Measurements from ENCODE around the gene TMEM204. TPM values are rescaled to one million over a fixed set of nuclear protein-coding genes. Genes with fewer than 3 reads are reported as not detected.

The TMEM204 gene
- total RNA-seq (10 to 100 TPM; 38.1 to 52.1 TPM), polyA plus RNA-seq (10 to 100 TPM; 34.7 to 74.5 TPM)
- long read RNA-seq, donor 1, transcript TMEM204-202 (3 exons, 1,938 nt), result major isoform, 621 of 642 reads
- long read RNA-seq, donor 1, partial matches to known transcripts, result 1 of 642 reads
- long read RNA-seq, donor 1, other reads (novel, unspliced or antisense), result 20 of 642 reads
- long read RNA-seq, donor 2, transcript TMEM204-202 (3 exons, 1,938 nt), result major isoform, 59 of 78 reads
- long read RNA-seq, donor 2, partial matches to known transcripts, result 5 of 78 reads
- long read RNA-seq, donor 2, other reads (novel, unspliced or antisense), result 14 of 78 reads

DNA sequence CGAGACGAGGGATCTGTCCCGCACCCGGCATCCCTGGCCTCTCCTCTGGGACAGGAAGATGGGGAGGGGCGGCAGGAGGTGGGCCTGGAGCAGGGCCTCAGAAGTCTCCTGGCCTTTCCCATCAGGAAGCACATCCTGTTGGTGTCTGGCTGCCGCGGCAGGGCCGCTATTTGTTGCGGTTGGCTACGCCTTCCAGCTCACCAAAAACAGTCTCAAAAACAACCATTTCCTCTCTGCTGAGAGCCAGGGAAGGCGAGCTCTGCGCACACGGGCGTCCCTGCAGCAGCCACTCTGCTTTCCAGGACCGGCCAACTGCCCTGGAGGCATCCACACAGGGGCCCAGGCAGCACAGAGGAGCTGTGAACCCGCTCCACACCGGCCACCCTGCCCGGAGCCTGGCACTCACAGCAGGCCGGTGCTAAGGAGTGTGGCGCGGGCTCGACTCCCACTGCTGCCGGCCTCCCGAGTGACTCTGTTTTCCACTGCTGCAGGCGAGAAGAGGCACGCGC lies at the start of gene TMEM204:
Gene TMEM204, plus strand, starts transcription at position 224 of the 509 bp plus-strand sequence. CDS start 610 bp downstream, outside the sequence.
- Histone ChIP-seq H3K9me3 (ENCODE audit: control insufficient read depth, low read length) (no peaks in the 10 kb centered on the region), H3K4me3 (ENCODE audit: low read length in 2 of 2) (peak within 1 kb of the TSS; percentile 31 to 47), H3K27ac (ENCODE audit: low read depth in 1 of 2, low read length in 2 of 2) (peak within 1 kb of the TSS; percentile 69 to 79), H3K4me1 (ENCODE audit: control insufficient read depth in 1 of 2, insufficient read depth in 2 of 2, low read length in 2 of 2) (no peaks in the 10 kb centered on the region), H3K36me3 (ENCODE audit: control insufficient read depth in 1 of 2, insufficient read depth in 2 of 2, low read length in 1 of 2) (peaks cover 0 to 4% of the 10 kb centered on the region in 2 donors), H3K27me3 (ENCODE audit: control insufficient read depth in 1 of 2, insufficient read depth in 2 of 2, low read length in 1 of 2) (no peaks in the 10 kb centered on the region)
- intact Hi-C loops (cut with DNase I), result no loop called here
- peak; percentile 64 for ATAC-seq (ENCODE audit: low FRiP score)
- WGBS, 2 donors, result 1 to 3% methylated on average over 27 of the region's 27 CpGs
- DNase-seq, result peak; percentile 84 to 88

DNA sequence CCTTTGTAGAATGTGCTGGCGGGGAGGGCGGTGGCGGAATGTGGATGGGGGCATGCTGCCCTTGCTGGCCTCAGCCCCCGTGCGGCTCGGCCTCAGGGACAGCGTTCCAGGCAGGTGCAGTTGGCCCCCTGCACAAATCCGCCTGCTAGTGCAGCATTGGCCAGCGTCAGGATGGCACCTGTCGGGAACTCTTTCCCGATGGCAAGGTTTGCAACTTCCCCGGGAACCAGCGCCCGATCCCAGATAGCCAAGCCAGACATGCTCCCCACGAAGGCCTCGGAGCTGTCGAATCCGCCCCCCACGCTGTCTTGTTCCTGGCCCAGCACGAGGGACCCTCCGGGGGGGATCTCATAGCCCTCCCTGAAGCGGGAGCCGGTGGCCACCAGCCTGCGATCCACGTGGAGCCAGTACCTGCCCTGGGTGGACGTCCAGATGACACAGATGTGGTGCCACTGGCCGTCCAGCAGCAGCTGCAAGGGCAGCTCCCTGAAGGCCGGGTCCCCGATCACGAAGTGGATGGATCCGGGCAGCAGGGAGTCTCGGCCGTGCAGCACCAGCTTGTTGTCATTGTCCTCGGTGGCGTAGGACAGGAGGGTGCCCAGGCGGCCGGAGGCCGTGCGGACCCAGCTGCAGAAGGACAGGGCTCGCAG lies 47.5 kb upstream of the TMEM204 start:
- Histone ChIP-seq H3K36me3 (ENCODE audit: control insufficient read depth in 1 of 2, insufficient read depth in 2 of 2, low read length in 1 of 2) (no peaks in the 10 kb centered on the region), H3K4me3 (ENCODE audit: low read length in 2 of 2) (no peak overlapping the region), H3K4me1 (ENCODE audit: control insufficient read depth in 1 of 2, insufficient read depth in 2 of 2, low read length in 2 of 2) (no peaks in the 10 kb centered on the region), H3K27ac (ENCODE audit: low read depth in 1 of 2, low read length in 2 of 2) (no peak overlapping the region), H3K27me3 (ENCODE audit: control insufficient read depth in 1 of 2, insufficient read depth in 2 of 2, low read length in 1 of 2) (no peaks in the 10 kb centered on the region), H3K9me3 (ENCODE audit: control insufficient read depth, low read length) (no peaks in the 10 kb centered on the region)
- intact Hi-C loops (cut with DNase I), result no loop called here
- WGBS, 2 donors, result 91 to 93% methylated on average over 38 to 40 of the region's 40 CpGs
- ATAC-seq (ENCODE audit: low FRiP score) (no peak), DNase-seq (peak in 1 of 2 donors; percentile 67)

DNA sequence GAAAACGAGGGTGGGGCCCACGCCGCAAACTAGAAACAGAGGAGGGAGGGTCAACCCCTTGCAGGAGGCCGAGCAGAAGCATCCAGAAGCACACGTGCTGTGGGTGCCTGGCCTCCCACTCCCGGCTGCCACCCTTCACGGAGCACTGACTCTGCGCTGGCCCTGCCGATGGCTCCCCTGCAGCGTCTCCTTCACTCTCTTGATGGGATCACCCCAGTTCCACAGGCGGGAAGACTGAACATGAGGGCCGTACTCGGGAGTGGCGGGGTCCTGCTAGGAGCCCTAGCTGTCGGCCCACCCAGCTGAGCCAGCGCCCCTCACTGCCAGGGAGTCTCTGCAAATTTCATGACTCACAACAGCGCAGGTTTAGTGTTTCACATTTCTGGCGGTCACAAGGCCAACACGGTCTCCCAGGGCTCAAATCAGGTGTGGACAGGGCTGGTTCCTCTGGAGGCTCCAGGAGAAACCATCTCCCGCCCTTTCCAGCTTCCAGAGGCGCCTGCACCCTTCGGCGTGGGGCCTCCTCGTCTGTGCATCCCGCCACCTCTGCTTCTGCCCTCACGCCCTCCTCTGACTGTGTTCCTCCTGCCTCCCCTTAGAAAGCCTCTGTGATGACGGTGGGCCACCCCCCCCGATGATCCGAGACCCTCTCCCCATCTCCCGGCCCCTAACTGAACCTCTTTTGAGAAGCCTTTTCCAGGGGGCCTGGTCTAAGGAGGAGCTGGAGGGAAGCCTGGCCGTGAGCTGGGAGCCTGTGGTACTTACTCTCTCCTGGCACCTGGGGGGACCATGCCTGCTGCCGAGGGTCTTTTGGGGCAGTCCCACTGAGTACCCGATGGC lies 46.7 kb upstream of the TMEM204 start:
- no peak overlapping the region for H3K27ac ChIP-seq (ENCODE audit: low read depth in 1 of 2, low read length in 2 of 2)
- H3K4me3 ChIP-seq (ENCODE audit: low read length in 2 of 2), result no peak overlapping the region
- no peak for ATAC-seq (ENCODE audit: low FRiP score)
- H3K27me3 ChIP-seq (ENCODE audit: control insufficient read depth in 1 of 2, insufficient read depth in 2 of 2, low read length in 1 of 2), result no peaks in the 10 kb centered on the region
- intact Hi-C loops (cut with DNase I), result no loop called here
- H3K9me3 ChIP-seq (ENCODE audit: control insufficient read depth, low read length), result no peaks in the 10 kb centered on the region
- H3K36me3 ChIP-seq (ENCODE audit: control insufficient read depth in 1 of 2, insufficient read depth in 2 of 2, low read length in 1 of 2), result no peaks in the 10 kb centered on the region
- WGBS, 2 donors, result 77 to 83% methylated on average over 31 to 33 of the region's 33 CpGs
- H3K4me1 ChIP-seq (ENCODE audit: control insufficient read depth in 1 of 2, insufficient read depth in 2 of 2, low read length in 2 of 2), result no peaks in the 10 kb centered on the region
- DNase-seq, result no peak

DNA sequence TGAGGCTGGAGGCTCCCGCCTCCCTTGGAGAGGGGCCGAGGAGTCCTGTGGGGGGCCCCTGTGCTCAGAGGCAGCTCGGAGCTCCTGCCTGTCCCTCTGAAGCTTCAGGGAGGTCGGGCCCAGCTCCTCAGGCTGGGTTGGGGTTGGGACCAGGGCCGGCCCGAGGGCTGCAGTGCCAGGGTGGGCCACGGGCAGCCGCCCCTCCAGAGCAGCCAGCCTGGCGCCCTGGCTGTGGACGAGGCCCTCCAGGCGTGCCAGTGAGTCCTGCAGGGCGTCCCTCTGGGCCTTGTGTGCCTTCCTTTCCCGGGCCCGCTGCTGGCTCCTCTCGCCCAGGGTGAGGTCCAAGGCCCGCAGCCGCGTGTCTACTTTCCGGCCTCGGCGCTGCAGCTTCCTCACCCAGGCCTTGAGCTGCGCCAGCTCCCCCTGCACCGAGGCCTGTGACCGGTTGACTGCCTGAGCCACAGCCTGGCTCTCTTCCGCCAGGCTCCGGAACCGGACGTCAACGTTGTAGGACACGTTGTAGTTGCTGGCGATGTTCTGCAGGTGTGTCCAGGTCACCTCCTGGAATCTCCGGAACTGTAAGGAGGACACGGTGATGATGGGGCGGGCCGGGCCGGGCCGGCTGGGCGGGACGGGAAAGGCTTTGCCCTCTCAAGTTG lies 45.9 kb upstream of the TMEM204 start:
- Histone ChIP-seq H3K9me3 (ENCODE audit: control insufficient read depth, low read length) (no peaks in the 10 kb centered on the region), H3K36me3 (ENCODE audit: control insufficient read depth in 1 of 2, insufficient read depth in 2 of 2, low read length in 1 of 2) (no peaks in the 10 kb centered on the region), H3K4me3 (ENCODE audit: low read length in 2 of 2) (no peak overlapping the region), H3K27ac (ENCODE audit: low read depth in 1 of 2, low read length in 2 of 2) (no peak overlapping the region), H3K4me1 (ENCODE audit: control insufficient read depth in 1 of 2, insufficient read depth in 2 of 2, low read length in 2 of 2) (no peaks in the 10 kb centered on the region), H3K27me3 (ENCODE audit: control insufficient read depth in 1 of 2, insufficient read depth in 2 of 2, low read length in 1 of 2) (no peaks in the 10 kb centered on the region)
- intact Hi-C loops (cut with DNase I), result no loop called here
- 87 to 89% methylated on average over 37 to 39 of the region's 39 CpGs for WGBS, 2 donors
- ATAC-seq (ENCODE audit: low FRiP score), result no peak
- DNase-seq, result peak in 1 of 2 donors; percentile 70

DNA sequence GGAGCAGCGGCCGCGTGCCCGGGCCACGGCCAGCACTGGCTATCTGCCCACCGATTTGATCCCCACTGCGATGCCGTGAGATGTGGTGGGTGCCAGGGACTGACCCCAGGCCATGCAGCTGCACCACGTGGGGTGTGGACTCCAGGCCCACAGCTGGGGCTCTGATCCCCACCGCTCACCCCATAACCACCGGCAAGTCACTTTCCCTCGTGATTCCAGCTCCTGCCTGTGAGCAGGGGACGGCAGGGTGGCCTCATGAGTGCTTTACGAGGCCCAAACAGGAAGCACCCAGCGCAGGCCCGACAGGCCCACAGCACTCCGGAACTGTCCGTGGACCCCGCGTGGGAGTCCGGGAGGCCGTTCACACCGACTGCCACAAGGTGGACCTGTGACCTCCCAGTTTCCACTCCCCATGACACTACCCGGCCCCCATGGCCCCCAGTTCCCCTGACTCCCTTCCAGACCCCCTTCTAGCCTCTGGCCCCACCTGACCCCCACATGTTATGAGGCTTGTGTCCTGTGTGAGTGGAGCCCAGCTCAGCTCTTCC lies 45.3 kb upstream of the TMEM204 start:
- H3K4me1 ChIP-seq (ENCODE audit: control insufficient read depth in 1 of 2, insufficient read depth in 2 of 2, low read length in 2 of 2), result no peaks in the 10 kb centered on the region
- ATAC-seq (ENCODE audit: low FRiP score), result no peak
- no peaks in the 10 kb centered on the region for H3K27me3 ChIP-seq (ENCODE audit: control insufficient read depth in 1 of 2, insufficient read depth in 2 of 2, low read length in 1 of 2)
- peak in 1 of 2 donors; percentile 76 for DNase-seq
- intact Hi-C loops (cut with DNase I), result no loop called here
- 88 to 89% methylated on average over 24 of the region's 24 CpGs for WGBS, 2 donors
- no peak overlapping the region for H3K4me3 ChIP-seq (ENCODE audit: low read length in 2 of 2)
- H3K36me3 ChIP-seq (ENCODE audit: control insufficient read depth in 1 of 2, insufficient read depth in 2 of 2, low read length in 1 of 2), result no peaks in the 10 kb centered on the region
- H3K27ac ChIP-seq (ENCODE audit: low read depth in 1 of 2, low read length in 2 of 2), result no peak overlapping the region
- no peaks in the 10 kb centered on the region for H3K9me3 ChIP-seq (ENCODE audit: control insufficient read depth, low read length)

DNA sequence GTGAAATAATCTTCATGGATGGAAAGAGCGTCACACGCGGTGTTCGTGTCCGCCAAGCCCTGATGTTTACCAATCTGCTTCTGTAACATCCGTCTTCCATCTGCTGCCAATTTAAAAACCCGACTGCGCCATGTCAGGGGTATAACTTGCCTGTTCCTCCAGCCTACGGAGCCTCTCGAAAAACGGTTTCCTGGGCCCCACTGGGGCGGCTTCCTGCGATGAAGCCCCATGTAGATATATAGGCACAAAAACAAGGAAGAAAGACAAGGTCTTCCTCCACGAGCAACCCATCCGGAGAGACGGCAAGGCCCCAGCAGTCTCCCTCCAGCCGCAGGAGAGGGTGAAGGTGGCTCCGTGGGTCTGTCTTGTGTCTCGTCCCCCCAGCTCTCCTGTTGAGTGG lies 44.8 kb upstream of the TMEM204 start, which contains the start of gene PTX4:
Gene PTX4, minus strand, starts transcription at position 326 of the 400 bp plus-strand sequence. Its CDS starts 35 bp downstream, at position 291.
- Histone ChIP-seq H3K36me3 (ENCODE audit: control insufficient read depth in 1 of 2, insufficient read depth in 2 of 2, low read length in 1 of 2) (no peaks in the 10 kb centered on the region), H3K9me3 (ENCODE audit: control insufficient read depth, low read length) (no peaks in the 10 kb centered on the region), H3K4me1 (ENCODE audit: control insufficient read depth in 1 of 2, insufficient read depth in 2 of 2, low read length in 2 of 2) (no peaks in the 10 kb centered on the region), H3K27me3 (ENCODE audit: control insufficient read depth in 1 of 2, insufficient read depth in 2 of 2, low read length in 1 of 2) (no peaks in the 10 kb centered on the region), H3K27ac (ENCODE audit: low read depth in 1 of 2, low read length in 2 of 2) (no peak within 1 kb of the TSS), H3K4me3 (ENCODE audit: low read length in 2 of 2) (no peak within 1 kb of the TSS)
- ATAC-seq (ENCODE audit: low FRiP score) (no peak), DNase-seq (no peak)
- WGBS, 2 donors, result 86 to 87% methylated on average over 19 of the region's 19 CpGs
- intact Hi-C loops (cut with DNase I), result no loop called here

DNA sequence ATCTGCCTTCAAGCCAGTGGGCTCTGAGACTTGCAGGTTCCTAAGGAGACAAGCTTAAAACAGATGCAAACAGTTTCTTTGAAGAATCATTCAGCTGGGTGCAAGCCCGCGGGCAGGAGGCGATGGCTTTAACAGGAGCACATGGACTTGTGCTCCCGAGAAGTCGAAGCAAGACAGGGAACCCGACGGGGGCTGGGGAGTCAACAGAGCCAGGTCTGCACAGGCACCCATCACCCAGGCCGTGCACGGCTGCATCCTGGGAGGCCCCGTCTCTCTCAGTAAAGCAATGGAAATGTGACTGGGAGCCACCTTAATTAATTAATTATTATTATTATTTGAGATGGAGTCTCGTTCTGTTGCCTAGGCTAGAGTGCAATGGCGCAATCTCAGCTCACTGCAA lies 44.4 kb upstream of the TMEM204 start:
- ATAC-seq (ENCODE audit: low FRiP score), result no peak
- 90 to 92% methylated on average over 12 of the region's 12 CpGs for WGBS, 2 donors
- Histone ChIP-seq H3K27me3 (ENCODE audit: control insufficient read depth in 1 of 2, insufficient read depth in 2 of 2, low read length in 1 of 2) (no peaks in the 10 kb centered on the region), H3K27ac (ENCODE audit: low read depth in 1 of 2, low read length in 2 of 2) (no peak overlapping the region), H3K9me3 (ENCODE audit: control insufficient read depth, low read length) (no peaks in the 10 kb centered on the region), H3K4me3 (ENCODE audit: low read length in 2 of 2) (no peak overlapping the region), H3K4me1 (ENCODE audit: control insufficient read depth in 1 of 2, insufficient read depth in 2 of 2, low read length in 2 of 2) (no peaks in the 10 kb centered on the region), H3K36me3 (ENCODE audit: control insufficient read depth in 1 of 2, insufficient read depth in 2 of 2, low read length in 1 of 2) (no peaks in the 10 kb centered on the region)
- intact Hi-C loops (cut with DNase I), result no loop called here
- DNase-seq, result peak in 1 of 2 donors; percentile 68

DNA sequence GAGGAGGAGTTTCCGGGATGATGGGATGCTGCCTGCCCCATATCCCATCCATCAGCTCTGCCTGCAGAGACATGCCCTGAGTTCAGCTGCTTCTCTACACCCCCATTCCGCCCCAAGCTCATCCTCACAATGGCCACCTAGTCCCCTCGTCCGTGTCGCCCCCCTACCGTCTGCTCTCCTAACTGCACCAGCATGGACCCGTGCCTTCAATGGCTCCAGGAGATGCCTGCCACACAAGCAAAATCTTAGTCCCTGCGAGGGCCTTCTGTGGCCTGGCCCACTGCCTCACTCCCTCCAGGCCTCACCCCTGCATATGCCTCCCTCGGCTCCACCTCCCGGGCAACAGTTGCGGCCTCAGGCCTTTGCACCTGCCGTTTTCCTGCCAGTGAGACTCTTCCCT lies 42.1 kb upstream of the TMEM204 start:
- Histone ChIP-seq H3K36me3 (ENCODE audit: control insufficient read depth in 1 of 2, insufficient read depth in 2 of 2, low read length in 1 of 2) (no peaks in the 10 kb centered on the region), H3K4me3 (ENCODE audit: low read length in 2 of 2) (no peak overlapping the region), H3K27me3 (ENCODE audit: control insufficient read depth in 1 of 2, insufficient read depth in 2 of 2, low read length in 1 of 2) (no peaks in the 10 kb centered on the region), H3K4me1 (ENCODE audit: control insufficient read depth in 1 of 2, insufficient read depth in 2 of 2, low read length in 2 of 2) (no peaks in the 10 kb centered on the region), H3K9me3 (ENCODE audit: control insufficient read depth, low read length) (no peaks in the 10 kb centered on the region), H3K27ac (ENCODE audit: low read depth in 1 of 2, low read length in 2 of 2) (no peak overlapping the region)
- peak; percentile 30 to 61 for DNase-seq
- 88% methylated on average over 12 of the region's 12 CpGs for WGBS, 2 donors
- ATAC-seq (ENCODE audit: low FRiP score), result no peak
- intact Hi-C loops (cut with DNase I), result loop anchor here (5.0 to 10.0 kb wide), 3 partner anchors 56 to 216 kb away; partner anchors contain the start of gene MAPK8IP3 (in 1 of the 2)

All from aorta (tissue), 5 donors.